ENCODE results near the gene FAF1.
A peak's percentile ranks its signal among the peaks of the same experiment; 100 is the strongest.

The FAF1 gene

DNA sequence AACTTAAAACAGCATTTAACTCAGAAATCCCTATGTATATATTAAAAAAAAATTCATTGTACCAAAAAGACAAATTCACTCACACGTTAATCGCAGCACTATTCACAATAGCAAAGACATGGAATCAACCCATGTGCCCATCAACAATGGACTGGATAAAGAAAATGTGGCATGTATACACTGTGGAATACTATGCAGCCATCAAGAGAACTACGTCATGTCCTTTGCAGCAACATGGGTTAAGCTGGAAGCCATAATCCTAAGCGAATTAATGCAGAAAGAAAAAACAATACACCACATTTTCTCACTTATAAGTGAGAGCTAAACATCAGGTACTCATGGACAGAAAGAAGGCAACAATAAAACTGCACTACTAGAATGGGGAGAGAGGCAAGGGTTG is 99.4 kb downstream of the FAF1 start:
- H3K9me3 Mint-ChIP-seq, result peaks cover 43% of the 10 kb centered on the region
- no peaks in the 10 kb centered on the region for H3K27me3 Mint-ChIP-seq (ENCODE audit: low read depth)
- H3K36me3 Mint-ChIP-seq (ENCODE audit: low read depth), result peaks cover 36% of the 10 kb centered on the region
- TF ChIP-seq, protein P1, sequence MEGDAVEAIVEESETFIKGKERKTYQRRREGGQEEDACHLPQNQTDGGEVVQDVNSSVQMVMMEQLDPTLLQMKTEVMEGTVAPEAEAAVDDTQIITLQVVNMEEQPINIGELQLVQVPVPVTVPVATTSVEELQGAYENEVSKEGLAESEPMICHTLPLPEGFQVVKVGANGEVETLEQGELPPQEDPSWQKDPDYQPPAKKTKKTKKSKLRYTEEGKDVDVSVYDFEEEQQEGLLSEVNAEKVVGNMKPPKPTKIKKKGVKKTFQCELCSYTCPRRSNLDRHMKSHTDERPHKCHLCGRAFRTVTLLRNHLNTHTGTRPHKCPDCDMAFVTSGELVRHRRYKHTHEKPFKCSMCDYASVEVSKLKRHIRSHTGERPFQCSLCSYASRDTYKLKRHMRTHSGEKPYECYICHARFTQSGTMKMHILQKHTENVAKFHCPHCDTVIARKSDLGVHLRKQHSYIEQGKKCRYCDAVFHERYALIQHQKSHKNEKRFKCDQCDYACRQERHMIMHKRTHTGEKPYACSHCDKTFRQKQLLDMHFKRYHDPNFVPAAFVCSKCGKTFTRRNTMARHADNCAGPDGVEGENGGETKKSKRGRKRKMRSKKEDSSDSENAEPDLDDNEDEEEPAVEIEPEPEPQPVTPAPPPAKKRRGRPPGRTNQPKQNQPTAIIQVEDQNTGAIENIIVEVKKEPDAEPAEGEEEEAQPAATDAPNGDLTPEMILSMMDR (IDR thresholded peaks at IDR 0.05; ENCODE audit: unreplicated experiment in 3 of 3), result no peak
- H3K27ac Mint-ChIP-seq, result no peak overlapping the region
- H3K4me1 Mint-ChIP-seq, result no peaks in the 10 kb centered on the region
- H3K4me3 Mint-ChIP-seq, result no peak overlapping the region

GRCh38 chr1:50860256-50860655 is 99.8 kb downstream of the FAF1 start:
- Mint-ChIP-seq H3K4me3 (no peak overlapping the region), H3K9me3 (peaks cover 41% of the 10 kb centered on the region), H3K4me1 (no peaks in the 10 kb centered on the region), H3K27me3 (ENCODE audit: low read depth) (no peaks in the 10 kb centered on the region), H3K27ac (no peak overlapping the region), H3K36me3 (ENCODE audit: low read depth) (peaks cover 36% of the 10 kb centered on the region)
- TF ChIP-seq, protein P1 (IDR thresholded peaks at IDR 0.05; ENCODE audit: unreplicated experiment in 3 of 3), result no peak

- H3K9me3 Mint-ChIP-seq, result peaks cover 41% of the 10 kb centered on the region
- no peak overlapping the region for H3K27ac Mint-ChIP-seq
- H3K36me3 Mint-ChIP-seq (ENCODE audit: low read depth), result peaks cover 36% of the 10 kb centered on the region
- no peaks in the 10 kb centered on the region for H3K4me1 Mint-ChIP-seq
- no peaks in the 10 kb centered on the region for H3K27me3 Mint-ChIP-seq (ENCODE audit: low read depth)
- TF ChIP-seq, protein P1 (IDR thresholded peaks at IDR 0.05; ENCODE audit: unreplicated experiment in 3 of 3), result no peak
- no peak overlapping the region for H3K4me3 Mint-ChIP-seq
Measured at GRCh38 chr1:50859657-50860056, 100.4 kb downstream of the FAF1 start.

GRCh38 chr1:50858761-50859160 is 101.3 kb downstream of the FAF1 start:
- H3K27ac Mint-ChIP-seq, result no peak overlapping the region
- TF ChIP-seq, protein P1 (IDR thresholded peaks at IDR 0.05; ENCODE audit: unreplicated experiment in 3 of 3), result no peak
- no peaks in the 10 kb centered on the region for H3K27me3 Mint-ChIP-seq (ENCODE audit: low read depth)
- peaks cover 41% of the 10 kb centered on the region for H3K9me3 Mint-ChIP-seq
- no peaks in the 10 kb centered on the region for H3K4me1 Mint-ChIP-seq
- H3K36me3 Mint-ChIP-seq (ENCODE audit: low read depth), result peaks cover 36% of the 10 kb centered on the region
- H3K4me3 Mint-ChIP-seq, result no peak overlapping the region

DNA sequence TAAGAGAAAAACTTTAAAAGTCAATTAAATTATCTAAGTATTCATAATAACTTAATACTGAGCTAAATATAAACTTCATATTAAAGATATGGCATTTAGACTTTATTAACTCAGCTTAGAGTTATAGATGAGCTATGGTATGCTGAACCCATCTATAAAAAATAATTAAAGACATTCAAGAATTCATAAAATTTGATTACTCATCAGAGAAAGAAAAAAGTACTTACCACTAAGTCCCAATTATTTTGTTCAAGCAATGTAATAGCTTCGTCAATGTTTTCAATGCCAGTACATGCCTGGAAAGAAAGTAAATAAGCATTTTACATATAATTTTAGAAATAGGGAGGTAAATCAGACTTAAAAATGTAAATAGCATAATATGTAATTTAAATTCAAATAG is 102.4 kb downstream of the FAF1 start:
- Mint-ChIP-seq H3K27ac (no peak overlapping the region), H3K9me3 (peaks cover 36% of the 10 kb centered on the region), H3K4me3 (no peak overlapping the region), H3K4me1 (no peaks in the 10 kb centered on the region), H3K27me3 (ENCODE audit: low read depth) (no peaks in the 10 kb centered on the region), H3K36me3 (ENCODE audit: low read depth) (peaks cover 31% of the 10 kb centered on the region)
- TF ChIP-seq, protein P1 (IDR thresholded peaks at IDR 0.05; ENCODE audit: unreplicated experiment in 3 of 3), result no peak

- no peaks in the 10 kb centered on the region for H3K4me1 Mint-ChIP-seq
Measured at GRCh38 chr1:50853325-50853724, 106.7 kb downstream of the FAF1 start.

More at GRCh38 chr1:50853325-50853724, 106.7 kb downstream of the FAF1 start:
- peaks cover 4% of the 10 kb centered on the region for H3K36me3 Mint-ChIP-seq (ENCODE audit: low read depth)
- H3K4me3 Mint-ChIP-seq, result no peak overlapping the region
- H3K27ac Mint-ChIP-seq, result peak overlapping the region in 2 of 3 experiments; percentile 43 to 63
- H3K27me3 Mint-ChIP-seq (ENCODE audit: low read depth), result no peaks in the 10 kb centered on the region
- TF ChIP-seq, protein P1 (IDR thresholded peaks at IDR 0.05; ENCODE audit: unreplicated experiment in 3 of 3), result no peak
- no peaks in the 10 kb centered on the region for H3K9me3 Mint-ChIP-seq

Data from nephron (organoid).